Measurements from ENCODE around the gene SLC2A11. TPM values are rescaled to one million over a fixed set of nuclear protein-coding genes. Genes with fewer than 3 reads are reported as not detected.

Gene SLC2A11
- total RNA-seq, 1 experiment from 2014 or later = 17.2 TPM

GRCh38 chr22:23834406-23834792 lies 23.3 kb upstream of the SLC2A11 start:
- no peaks in the 10 kb centered on the region for H3K4me1 ChIP-seq (ENCODE audit: control insufficient read depth in 1 of 2, insufficient read depth in 2 of 2, low read length in 2 of 2)
- H3K9ac ChIP-seq (ENCODE audit: low read length) = no peak overlapping the region
- DNase-seq (ENCODE audit: low read depth, low spot score) (no peak), ATAC-seq (no peak)
- TF ChIP-seq POLR2AphosphoS5 (IDR thresholded peaks at IDR 0.05; ENCODE audit: low read depth, low read length) (no peak), CBX3 (IDR thresholded peaks at IDR 0.05; ENCODE audit: low read depth) (no peak), SIN3A (IDR thresholded peaks at IDR 0.05; ENCODE audit: low read depth) (no peak), TCF7L2 (IDR thresholded peaks at IDR 0.05; ENCODE audit: borderline replicate concordance, extremely low read depth, insufficient read depth, insufficient read length) (no peak), RAD21 (IDR thresholded peaks at IDR 0.05; ENCODE audit: low read depth) (no peak), ZFX (IDR thresholded peaks at IDR 0.05) (no peak), EZH2 (IDR thresholded peaks at IDR 0.05) (no peak), SP1 (IDR thresholded peaks at IDR 0.05; ENCODE audit: low read depth) (no peak), SRF (IDR thresholded peaks at IDR 0.05; ENCODE audit: low read depth) (no peak)
- H3K79me2 ChIP-seq (ENCODE audit: insufficient read depth, low read length) = no peaks in the 10 kb centered on the region; the same call in 1 of the 2 replicates
- peaks cover 5 to 7% of the 10 kb centered on the region in 2 experiments; a peak in 3 of 4 replicates for H3K36me3 ChIP-seq (ENCODE audit: control insufficient read depth in 1 of 2, insufficient read depth in 2 of 2, low read length in 2 of 2)
- H3K4me2 ChIP-seq (ENCODE audit: low read length) = no peak overlapping the region
- no peaks in the 10 kb centered on the region for H4K20me1 ChIP-seq (ENCODE audit: insufficient read depth)
- no peak overlapping the region for H2AFZ ChIP-seq (ENCODE audit: low read depth, low read length, poor library complexity, severe bottlenecking)
- H3K27me3 ChIP-seq (ENCODE audit: insufficient read depth, low read length) = no peaks in the 10 kb centered on the region
- H3K9me2 ChIP-seq (ENCODE audit: insufficient read depth) = no peaks in the 10 kb centered on the region
- no peaks in the 10 kb centered on the region for H3K9me3 ChIP-seq (ENCODE audit: control insufficient read depth in 1 of 2, insufficient read depth in 1 of 2, low read depth in 1 of 2, low read length in 2 of 2)
- H3K27ac ChIP-seq (ENCODE audit: low read depth, low read length) = no peak overlapping the region
- BruUV-seq (replicated peaks) = no TSS peak
- ChIA-PET CTCF (interaction anchor here (1.4 kb wide), 1 partner anchor 15 kb away, joined by 6 read pairs; no protein-coding TSS in a partner anchor), RAD21 (ENCODE audit: low non-redundant PET in 1 of 2, low total read pairs in 2 of 2, uncharacterized antibody in 2 of 2, unreplicated experiment in 2 of 2) (no interaction called here), POLR2A (no interaction called here)
- H3K4me3 ChIP-seq (replicated peaks in 1 of 2; ENCODE audit: low read depth in 1 of 2, low read length in 2 of 2) = no peak overlapping the region
- intact Hi-C loops (cut with micrococcal nuclease) = no loop called here

GRCh38 chr22:23834793-23835483 lies 22.7 kb upstream of the SLC2A11 start:
- CTCF ChIA-PET = interaction anchor here (1.4 kb wide), 1 partner anchor 15 kb away, joined by 6 read pairs; no protein-coding TSS in a partner anchor
- POLR2A ChIA-PET = no interaction called here
- peaks cover 5 to 7% of the 10 kb centered on the region in 2 experiments; a peak in 3 of 4 replicates for H3K36me3 ChIP-seq (ENCODE audit: control insufficient read depth in 1 of 2, insufficient read depth in 2 of 2, low read length in 2 of 2)
- TF ChIP-seq FOSL1 (IDR thresholded peaks at IDR 0.05; ENCODE audit: low read depth) = no peak
- TF ChIP-seq ATF3 (IDR thresholded peaks at IDR 0.05) = no peak
- TF ChIP-seq REST (IDR thresholded peaks at IDR 0.05; ENCODE audit: low read depth) = no peak
- TF ChIP-seq EGR1 (IDR thresholded peaks at IDR 0.05; ENCODE audit: low read depth) = no peak
- TF ChIP-seq SIN3A (IDR thresholded peaks at IDR 0.05; ENCODE audit: low read depth) = no peak
- no peak for TF ChIP-seq CEBPB (IDR thresholded peaks at IDR 0.05; ENCODE audit: low read depth)
- TF ChIP-seq POLR2A (IDR thresholded peaks at IDR 0.05; ENCODE audit: borderline replicate concordance, extremely low read depth, insufficient read depth, insufficient read length) = no peak
- TF ChIP-seq ZNF274 (IDR thresholded peaks at IDR 0.05; ENCODE audit: low read depth, low read length) = no peak
- TF ChIP-seq CBX3 (IDR thresholded peaks at IDR 0.05; ENCODE audit: low read depth) = no peak
- no peak for TF ChIP-seq POLR2AphosphoS5 (IDR thresholded peaks at IDR 0.05; ENCODE audit: low read depth, low read length)
- no peak for TF ChIP-seq EZH2 (IDR thresholded peaks at IDR 0.05)
- no peak for TF ChIP-seq YY1 (IDR thresholded peaks at IDR 0.05; ENCODE audit: extremely low read depth, insufficient replicate concordance, low read depth, low read length)
- TF ChIP-seq TCF7L2 (IDR thresholded peaks at IDR 0.05; ENCODE audit: borderline replicate concordance, extremely low read depth, insufficient read depth, insufficient read length) = no peak
- no peak for TF ChIP-seq ELF1 (IDR thresholded peaks at IDR 0.05; ENCODE audit: borderline replicate concordance, low read depth)
- no peak for TF ChIP-seq JUND (IDR thresholded peaks at IDR 0.05)

More at GRCh38 chr22:23834793-23835483, 22.7 kb upstream of the SLC2A11 start:
- ATAC-seq (no peak), DNase-seq (ENCODE audit: low read depth, low spot score) (no peak)
- BruUV-seq (replicated peaks) = no TSS peak
- intact Hi-C loops (cut with micrococcal nuclease) = no loop called here
- Histone ChIP-seq H2AFZ (ENCODE audit: low read depth, low read length, poor library complexity, severe bottlenecking) (no peak overlapping the region), H3K9me2 (ENCODE audit: insufficient read depth) (no peaks in the 10 kb centered on the region), H4K20me1 (ENCODE audit: insufficient read depth) (no peaks in the 10 kb centered on the region), H3K9me3 (ENCODE audit: control insufficient read depth in 1 of 2, insufficient read depth in 1 of 2, low read depth in 1 of 2, low read length in 2 of 2) (no peaks in the 10 kb centered on the region), H3K27me3 (ENCODE audit: insufficient read depth, low read length) (no peaks in the 10 kb centered on the region), H3K4me2 (ENCODE audit: low read length) (no peak overlapping the region), H3K27ac (ENCODE audit: low read depth, low read length) (0 out of 2 replicates have a peak overlapping the region, but pooled peaks have one; percentile 9), H3K4me3 (replicated peaks in 1 of 2; ENCODE audit: low read depth in 1 of 2, low read length in 2 of 2) (no peak overlapping the region), H3K4me1 (ENCODE audit: control insufficient read depth in 1 of 2, insufficient read depth in 2 of 2, low read length in 2 of 2) (no peaks in the 10 kb centered on the region), H3K9ac (ENCODE audit: low read length) (no peak overlapping the region), H3K79me2 (ENCODE audit: insufficient read depth, low read length) (no peaks in the 10 kb centered on the region; the same call in 1 of the 2 replicates)
- RAD21 ChIA-PET (ENCODE audit: low non-redundant PET in 1 of 2, low total read pairs in 2 of 2, uncharacterized antibody in 2 of 2, unreplicated experiment in 2 of 2) = no interaction called here
